Mesodermal cell (in vitro differentiated cells): ENCODE data around the gene ANKRD55.
"Not testable (repeated sequence)": the region's sequence is repeated elsewhere in the genome, so short reads cannot be mapped to it uniquely, and the experiment has no call there.

ENCODE experiments used
- H3K27ac ChIP-seq: 2 replicates; pipeline ENCODE4 v1.7.0; 2013; ENCODE audit warnings: mild to moderate bottlenecking, low read depth, low read length, moderate library complexity; ENCODE audit not compliant: severe bottlenecking
- H3K36me3 ChIP-seq: 2 replicates; pipeline ENCODE4 v1.7.1; 2013; ENCODE audit warnings: mild to moderate bottlenecking, low read length, moderate library complexity; ENCODE audit not compliant: control insufficient read depth, insufficient read depth
- H3K4me1 ChIP-seq: one replicate; pipeline ENCODE4 v1.7.1; 2013; ENCODE audit warnings: mild to moderate bottlenecking, low read length; ENCODE audit not compliant: insufficient read depth, control insufficient read depth, poor library complexity, severe bottlenecking
- H3K4me3 ChIP-seq: 2 replicates; pipeline ENCODE4 v1.7.0; 2013; ENCODE audit warnings: low read length, control low read depth, mild to moderate bottlenecking; ENCODE audit not compliant: insufficient read depth, poor library complexity, severe bottlenecking; ENCODE audit errors: extremely low read depth
- H3K9me3 ChIP-seq: 2 replicates; pipeline ENCODE4 v1.7.1; 2013; ENCODE audit warnings: mild to moderate bottlenecking, low read length, moderate library complexity; ENCODE audit not compliant: control insufficient read depth
- WGBS, 2 experiments: methylation state at CpG; one replicate each; pipeline ENCODE4 v1.1.5; 2013; ENCODE audit warnings: missing lambda C conversion rate in 2 of 2; ENCODE audit not compliant: insufficient coverage in 2 of 2; 5-methylcytosine and 5-hydroxymethylcytosine counted together

ANKRD55 gene

GRCh38 chr5:56079157-56079500 is 154.0 kb downstream of the ANKRD55 start:
- H3K4me3 ChIP-seq, H3K36me3 ChIP-seq, H3K4me1 ChIP-seq, H3K27ac ChIP-seq, H3K9me3 ChIP-seq: not testable (repeated sequence)
- 92 to 100% methylated on average over 2 of the region's 5 CpGs for WGBS, 2 experiments

GRCh38 chr5:56078278-56079156 is 154.6 kb downstream of the ANKRD55 start:
- WGBS, 2 experiments: 93 to 98% methylated on average over 4 of the region's 6 CpGs
- Histone ChIP-seq H3K27ac (no peak overlapping the region), H3K4me3 (no peak overlapping the region), H3K4me1 (peaks cover under 1% of the 10 kb centered on the region), H3K9me3 (no peaks in the 10 kb centered on the region), H3K36me3 (no peaks in the 10 kb centered on the region)

- Histone ChIP-seq H3K4me3 (no peak overlapping the region), H3K9me3 (no peaks in the 10 kb centered on the region), H3K27ac (no peak overlapping the region), H3K36me3 (no peaks in the 10 kb centered on the region), H3K4me1 (peaks cover 7% of the 10 kb centered on the region)
- WGBS, 2 experiments: 98 to 99% methylated on average over 4 to 5 of the region's 7 CpGs
Observed at GRCh38 chr5:56077796-56078233, 155.3 kb downstream of the ANKRD55 start.

GRCh38 chr5:56076486-56076885 is 156.6 kb downstream of the ANKRD55 start:
- peaks cover 7% of the 10 kb centered on the region for H3K4me1 ChIP-seq
- no peaks in the 10 kb centered on the region for H3K36me3 ChIP-seq
- no peak overlapping the region for H3K27ac ChIP-seq
- WGBS, 2 experiments: 100% methylated on average over 3 of the region's 3 CpGs; no CpG with 5 or more reads in 1 of the 2 experiments
- no peak overlapping the region for H3K4me3 ChIP-seq
- no peaks in the 10 kb centered on the region for H3K9me3 ChIP-seq

GRCh38 chr5:56075361-56075760 is 157.8 kb downstream of the ANKRD55 start:
- Histone ChIP-seq H3K4me3 (no peak overlapping the region), H3K4me1 (peaks cover 17% of the 10 kb centered on the region), H3K27ac (no peak overlapping the region), H3K9me3 (no peaks in the 10 kb centered on the region), H3K36me3 (no peaks in the 10 kb centered on the region)
- 100% methylated on average over 2 of the region's 2 CpGs; no CpG with 5 or more reads in 1 of the 2 experiments for WGBS, 2 experiments

GRCh38 chr5:56072863-56073766 is 160.0 kb downstream of the ANKRD55 start:
- Histone ChIP-seq H3K9me3 (no peaks in the 10 kb centered on the region), H3K27ac (no peak overlapping the region), H3K36me3 (no peaks in the 10 kb centered on the region), H3K4me1 (peaks cover 30% of the 10 kb centered on the region), H3K4me3 (no peak overlapping the region)
- 87 to 100% methylated on average over 4 to 5 of the region's 6 CpGs for WGBS, 2 experiments

GRCh38 chr5:56071470-56071869 is 161.7 kb downstream of the ANKRD55 start:
- no peaks in the 10 kb centered on the region for H3K9me3 ChIP-seq
- no peak overlapping the region for H3K27ac ChIP-seq
- H3K4me3 ChIP-seq: no peak overlapping the region
- H3K4me1 ChIP-seq: peaks cover 30% of the 10 kb centered on the region
- 92 to 93% methylated on average over 3 to 4 of the region's 4 CpGs for WGBS, 2 experiments
- H3K36me3 ChIP-seq: no peaks in the 10 kb centered on the region

- H3K4me3 ChIP-seq: no peak overlapping the region
- peaks cover 30% of the 10 kb centered on the region for H3K4me1 ChIP-seq
- H3K9me3 ChIP-seq: no peaks in the 10 kb centered on the region
- WGBS, 2 experiments: 100% methylated on average over 1 of the region's 2 CpGs; no CpG with 5 or more reads in 1 of the 2 experiments
- H3K36me3 ChIP-seq: no peaks in the 10 kb centered on the region
- H3K27ac ChIP-seq: no peak overlapping the region
Observed at GRCh38 chr5:56070851-56071465, 162.2 kb downstream of the ANKRD55 start.

GRCh38 chr5:56069652-56070226 is 163.4 kb downstream of the ANKRD55 start:
- no peaks in the 10 kb centered on the region for H3K9me3 ChIP-seq
- no peak overlapping the region for H3K27ac ChIP-seq
- WGBS, 2 experiments: 86 to 90% methylated on average over 1 to 2 of the region's 3 CpGs
- no peaks in the 10 kb centered on the region for H3K36me3 ChIP-seq
- H3K4me3 ChIP-seq: no peak overlapping the region
- peaks cover 30% of the 10 kb centered on the region for H3K4me1 ChIP-seq

- Histone ChIP-seq H3K27ac (no peak overlapping the region), H3K4me3 (no peak overlapping the region), H3K4me1 (peaks cover 23% of the 10 kb centered on the region), H3K9me3 (peaks cover under 1% of the 10 kb centered on the region), H3K36me3 (no peaks in the 10 kb centered on the region)
- 95% methylated on average over 3 of the region's 3 CpGs; no CpG with 5 or more reads in 1 of the 2 experiments for WGBS, 2 experiments
Observed at GRCh38 chr5:56066931-56067450, 166.1 kb downstream of the ANKRD55 start.
